Heart left ventricle (tissue), 16 donors: ENCODE results near the gene DGKB. TPM values are rescaled to one million over a fixed set of nuclear protein-coding genes. Genes with fewer than 3 reads are reported as not detected.
A peak's percentile ranks its signal among the peaks of the same experiment; 100 is the strongest.

ENCODE experiments used
- ATAC-seq, 4 donors: fragments of 200-7000 bp; cut with Tn5 transposase; one replicate each; pipeline ENCODE4 v1.9.1; 2020 to 2022; ENCODE audit warnings: moderate library complexity in 4 of 4, mild to moderate bottlenecking in 3 of 4, moderate number of reproducible peaks in 1 of 4
- DNase-seq, 5 donors: peaks; one replicate each; pipeline ENCODE4 v3.0.0-alpha.2; 2020
- H3K27ac ChIP-seq, 12 donors: fragments of 200-600 bp; sonication (generic) in 4 of 12; one replicate each; pipeline versions ENCODE4 v1.5.0 to v1.8.0; 2016 to 2022; ENCODE audit warnings: mild to moderate bottlenecking in 2 of 12
- H3K27me3 ChIP-seq, 9 donors: fragments of 200-600 bp; sonication (generic) in 2 of 9; one replicate each; pipeline versions ENCODE4 v1.5.1 to v1.8.0; 2016 to 2022; ENCODE audit warnings: mild to moderate bottlenecking in 3 of 9
- H3K36me3 ChIP-seq, 9 donors: fragments of 200-600 bp; sonication (generic) in 2 of 9; one replicate each; pipeline versions ENCODE4 v1.5.0 to v1.8.0; 2018 to 2022; ENCODE audit warnings: mild to moderate bottlenecking in 2 of 9
- H3K4me1 ChIP-seq, 12 donors: fragments of 200-600 bp; sonication (generic) in 4 of 12; one replicate each; pipeline versions ENCODE4 v1.5.0 to v1.8.0; 2016 to 2022; ENCODE audit warnings: mild to moderate bottlenecking in 3 of 12
- H3K4me3 ChIP-seq, 12 donors: fragments of 200-600 bp; sonication (generic) in 4 of 12; one replicate each; pipeline versions ENCODE4 v1.5.0 to v1.8.0; 2017 to 2022; ENCODE audit warnings: mild to moderate bottlenecking in 9 of 12, moderate library complexity in 4 of 12
- H3K9me3 ChIP-seq, 12 donors: fragments of 200-600 bp; sonication (generic) in 4 of 12; one replicate each; pipeline versions ENCODE4 v1.5.0 to v1.8.0; 2016 to 2022; ENCODE audit warnings: mild to moderate bottlenecking in 1 of 12
- POLR2A ChIP-seq, 2 donors: fragments of 450-650 bp; IDR thresholded peaks; one replicate each; pipeline ENCODE4 v1.6.1; 2017; ENCODE audit warnings: antibody characterized with exemption in 2 of 2, mild to moderate bottlenecking in 2 of 2, moderate library complexity in 2 of 2
- WGBS, 4 donors: extraction: QIAGEN DNeasy Blood & Tissue Kit in 2 of 4; methylation state at CpG; one replicate each; pipeline versions ENCODE4 v1.1.5 to v1.1.7; 2013 to 2018; 5-methylcytosine and 5-hydroxymethylcytosine counted together
- intact Hi-C, 10 donors: fragments of 100-400 bp; cut with DNase I; formaldehyde crosslinking; loops; one replicate each; pipeline versions ENCODE4 v1.11.1 to v1.14.2; 2022
- polyA plus RNA-seq, 2 donors: library from polyadenylated mRNA; stranded (reverse); fragments of 200-250 nt; gene quantifications; one replicate each; pipeline ENCODE4 v1.2.3, GENCODE V29; 2013
- total RNA-seq, 9 donors: library from RNA; depleted of rRNA in 2 of 9; stranded (reverse); fragments of >200 nt in 2 of 9; fragmentation: NEBNext Ultra II Directional in 3 of 9; extraction: Animal tissue kit (Norgen Biotek cat#: 25700) in 3 of 9; gene quantifications; one replicate each; pipeline versions ENCODE4 v1.1.0 to v1.2.4, GENCODE V29; 2016 to 2023
- TF ChIP-seq, protein P1 (sequence below), 12 donors: fragments of 200-600 bp; sonication (generic) in 4 of 12; IDR thresholded peaks; one replicate each; pipeline versions ENCODE4 v1.5.0 to v1.8.0; 2018 to 2022; ENCODE audit warnings: antibody characterized with exemption in 12 of 12, mild to moderate bottlenecking in 5 of 12
- donor health status: ischemic (EF 13 %, LVEDD 7.1; RV severe dilation, severe dysfunction).
- donor health status: healthy with polysubstance abuse.
- donor health status: DM: no; HTN: yes; CAD: no.
- donor health status: DM: no; HTN: no; CAD: no.
- donor health status: ischemic (EF 25% LVEDD 6.9; RV normal size, moderate dysfunction).
- donor health status: ischemic (EF 25% LVEDD 5.7; RV mildly dilated, moderate dysfunction).
- donor health status: healthy.
- donor health status: DM: yes; HTN: yes; CAD: no.
- donor health status: ischemic (EF 35%, LVEDD 5.7; RV mildly dilated, moderate dysfunction).
- donor health status: nonischemic (EF 11% LVEDD 7.7; RV severe dilation, severe dysfunction).
- donor health status: DM: yes; HTN: yes; CAD: no.
- donor health status: PGD.
- donor health status: ischemic (EF 29% LVEDD 5.4; RV normal size, mild dysfunction).
- donor health status: nonischemic (EF 23%, LVEDD 6.1; RV moderate dilation, normal function).

DGKB gene
- total and polyA plus RNA-seq, 11 donors, result 0.08 to 1.6 (median 0.47) TPM; not detected in 1

DNA sequence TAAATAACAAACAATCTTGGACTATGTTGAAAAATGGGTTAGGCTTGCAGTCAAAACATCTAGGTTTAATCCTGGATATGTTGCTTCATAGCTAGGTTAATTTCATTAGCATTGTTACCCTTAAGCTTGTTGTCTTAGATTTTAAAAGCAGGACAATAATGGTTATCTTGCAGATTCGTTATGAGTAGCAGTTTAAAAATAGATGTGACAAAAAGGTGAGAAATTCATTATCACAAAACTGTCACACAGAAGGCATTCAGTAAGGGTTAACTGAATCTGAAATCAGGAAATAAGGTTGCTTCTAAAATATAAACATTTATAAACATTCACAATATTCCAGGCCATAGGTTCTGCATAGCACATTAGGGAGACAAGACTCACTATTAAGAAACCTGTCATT, 483.9 kb downstream of the DGKB start:
- intact Hi-C loops, result loop anchor here in 2 of 10 donors (10.0 kb wide), 2 partner anchors 74 to 214 kb away; no protein-coding TSS in a partner anchor
- Histone ChIP-seq H3K36me3 (no peaks in the 10 kb centered on the region), H3K4me3 (no peak overlapping the region), H3K27ac (peak overlapping the region in 5 of 12 donors; percentile 6 to 48 (median 30)), H3K4me1 (peaks cover 0 to 17% (median 0%) of the 10 kb centered on the region in 12 donors), H3K9me3 (peaks cover 0 to 5% (median 0%) of the 10 kb centered on the region in 12 donors), H3K27me3 (no peaks in the 10 kb centered on the region)
- TF ChIP-seq, protein P1, sequence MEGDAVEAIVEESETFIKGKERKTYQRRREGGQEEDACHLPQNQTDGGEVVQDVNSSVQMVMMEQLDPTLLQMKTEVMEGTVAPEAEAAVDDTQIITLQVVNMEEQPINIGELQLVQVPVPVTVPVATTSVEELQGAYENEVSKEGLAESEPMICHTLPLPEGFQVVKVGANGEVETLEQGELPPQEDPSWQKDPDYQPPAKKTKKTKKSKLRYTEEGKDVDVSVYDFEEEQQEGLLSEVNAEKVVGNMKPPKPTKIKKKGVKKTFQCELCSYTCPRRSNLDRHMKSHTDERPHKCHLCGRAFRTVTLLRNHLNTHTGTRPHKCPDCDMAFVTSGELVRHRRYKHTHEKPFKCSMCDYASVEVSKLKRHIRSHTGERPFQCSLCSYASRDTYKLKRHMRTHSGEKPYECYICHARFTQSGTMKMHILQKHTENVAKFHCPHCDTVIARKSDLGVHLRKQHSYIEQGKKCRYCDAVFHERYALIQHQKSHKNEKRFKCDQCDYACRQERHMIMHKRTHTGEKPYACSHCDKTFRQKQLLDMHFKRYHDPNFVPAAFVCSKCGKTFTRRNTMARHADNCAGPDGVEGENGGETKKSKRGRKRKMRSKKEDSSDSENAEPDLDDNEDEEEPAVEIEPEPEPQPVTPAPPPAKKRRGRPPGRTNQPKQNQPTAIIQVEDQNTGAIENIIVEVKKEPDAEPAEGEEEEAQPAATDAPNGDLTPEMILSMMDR (IDR thresholded peaks at IDR 0.05), result no peak
- no peak for TF ChIP-seq POLR2A (IDR thresholded peaks at IDR 0.05)
- DNase-seq (no peak), ATAC-seq (no peak)
- 10 to 33% (median 26%) methylated on average over 1 of the region's 1 CpG for WGBS, 4 donors

DNA sequence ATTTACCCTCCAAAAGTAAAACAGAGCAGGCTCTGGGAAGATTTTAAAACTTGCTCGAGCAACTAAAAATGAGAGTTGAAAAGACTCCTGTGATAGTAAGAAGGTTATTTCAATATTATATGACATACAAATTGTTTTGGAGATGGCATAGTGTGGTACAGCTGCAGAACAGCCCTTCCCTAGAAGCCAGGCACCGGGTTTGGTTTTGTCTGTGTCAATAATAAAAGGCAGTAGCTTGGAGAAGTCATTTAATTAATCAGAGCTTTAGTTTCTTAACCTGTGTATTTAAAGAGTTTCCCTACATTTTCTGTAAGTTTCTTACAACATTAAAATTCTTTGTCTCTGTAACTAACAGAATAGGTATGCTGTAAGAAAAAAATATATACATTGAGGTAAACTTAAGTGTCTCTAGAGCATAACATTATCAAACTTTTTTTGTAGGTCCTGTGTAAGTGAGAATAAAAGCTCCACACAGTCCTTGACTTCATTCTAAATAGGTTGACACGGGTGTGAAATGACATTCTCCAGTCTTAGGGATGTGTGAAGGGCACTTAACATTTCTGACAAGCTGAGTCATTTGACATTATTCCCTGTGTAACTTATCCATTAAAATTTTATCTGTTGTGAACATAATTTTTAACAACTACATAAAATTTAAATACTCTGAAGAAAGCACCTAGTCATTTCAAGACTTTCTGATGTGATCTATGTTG, 488.1 kb downstream of the DGKB start:
- Histone ChIP-seq H3K4me3 (no peak overlapping the region), H3K27me3 (no peaks in the 10 kb centered on the region), H3K27ac (peak overlapping the region; percentile 27 to 92 (median 79)), H3K36me3 (no peaks in the 10 kb centered on the region), H3K9me3 (peaks cover 0 to 5% (median 0%) of the 10 kb centered on the region in 12 donors), H3K4me1 (peaks cover 0 to 8% (median 0%) of the 10 kb centered on the region in 12 donors)
- ATAC-seq (peak; percentile 94 to 98 (median 96)), DNase-seq (peak in 2 of 5 donors; percentile 29 to 50)
- 29 to 44% (median 33%) methylated on average over 3 of the region's 3 CpGs for WGBS, 4 donors
- TF ChIP-seq, protein P1 (IDR thresholded peaks at IDR 0.05), result no peak
- TF ChIP-seq POLR2A (IDR thresholded peaks at IDR 0.05), result no peak
- intact Hi-C loops, result loop anchor here in 3 of 10 donors (5.0 to 10.0 kb wide), 4 partner anchors 70 to 210 kb away; no protein-coding TSS in a partner anchor

DNA sequence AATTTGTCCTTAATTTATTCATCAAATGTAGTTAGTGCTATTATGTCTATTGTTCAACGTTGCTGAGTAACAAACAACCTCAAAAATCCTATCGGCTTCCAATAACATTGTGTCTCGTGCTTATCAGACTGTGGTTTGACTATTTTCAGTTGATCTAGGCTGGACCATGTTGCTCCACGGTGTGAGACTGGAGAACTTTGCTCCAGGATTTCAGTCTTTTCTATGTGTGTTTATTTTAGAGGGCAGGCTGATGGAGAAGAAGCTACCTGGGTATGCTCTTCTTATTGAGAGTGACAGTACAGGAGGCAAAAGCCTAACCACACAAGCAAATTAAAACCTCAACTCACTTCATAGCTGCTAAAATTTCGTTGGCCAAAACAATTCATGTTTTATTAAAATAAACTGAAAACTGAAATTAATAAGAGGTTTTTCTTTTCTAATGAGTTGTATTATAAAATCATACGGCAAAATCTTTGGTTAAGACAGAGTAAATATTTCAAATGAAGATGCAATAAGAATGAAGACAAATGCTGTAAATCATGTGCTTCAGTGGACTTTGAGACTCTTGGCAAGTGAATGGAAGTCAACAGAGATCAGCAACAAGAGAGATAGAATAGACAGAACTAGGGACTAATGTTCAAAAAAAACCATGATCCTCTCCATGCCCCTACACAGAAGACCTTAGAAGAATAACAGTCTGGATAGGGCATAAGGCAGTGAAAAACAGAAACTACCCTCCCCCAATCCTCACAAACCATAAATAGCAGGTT, 495.1 kb downstream of the DGKB start:
- DNase-seq, result no peak
- WGBS, 4 donors, result 67 to 68% (median 68%) methylated on average over 6 of the region's 6 CpGs

More for the DNA sequence above, 495.1 kb downstream of the DGKB start:
- TF ChIP-seq, protein P1 (IDR thresholded peaks at IDR 0.05), result no peak
- TF ChIP-seq POLR2A (IDR thresholded peaks at IDR 0.05), result no peak
- H3K27ac ChIP-seq, result no peak overlapping the region
- H3K27me3 ChIP-seq, result no peaks in the 10 kb centered on the region
- intact Hi-C loops, result no loop called here
- no peaks in the 10 kb centered on the region for H3K9me3 ChIP-seq
- no peaks in the 10 kb centered on the region for H3K4me1 ChIP-seq
- no peaks in the 10 kb centered on the region for H3K36me3 ChIP-seq
- no peak overlapping the region for H3K4me3 ChIP-seq
- no peak for ATAC-seq
